BE2C (cell line): Measurements from ENCODE around the gene EXOC3L1.

ENCODE experiments used
- DNase-seq: peaks from one replicate; pipeline ENCODE4 v3.0.0-alpha.2; 2020
- H3K27me3 ChIP-seq: fragments of 250-450 bp; sonication (Bioruptor Pico); 2 replicates; pipeline ENCODE4 v1.5.1; 2020; ENCODE audit warnings: mild to moderate bottlenecking
- H3K36me3 ChIP-seq: fragments of 250-450 bp; sonication (Bioruptor Pico); 2 replicates; pipeline ENCODE4 v1.5.1; 2020; ENCODE audit warnings: mild to moderate bottlenecking
- H3K4me1 ChIP-seq: fragments of 250-450 bp; sonication (Bioruptor Pico); 2 replicates; pipeline ENCODE4 v1.5.1; 2020
- H3K4me3 ChIP-seq: 2 replicates; pipeline ENCODE4 v1.5.1; 2011; ENCODE audit warnings: low read depth, low read length
- H3K9me3 ChIP-seq: fragments of 250-450 bp; sonication (Bioruptor Pico); 2 replicates; pipeline ENCODE4 v1.5.1; 2020
- CTCF ChIP-seq: IDR thresholded peaks from 2 replicates; pipeline ENCODE4 v1.5.1; 2012; ENCODE audit warnings: mild to moderate bottlenecking, low read depth, low read length

EXOC3L1 gene

GRCh38 chr16:67235816-67236562 is 46.1 kb upstream of the EXOC3L1 start:
- Histone ChIP-seq H3K36me3 (peaks cover 17% of the 10 kb centered on the region), H3K4me3 (no peak overlapping the region), H3K4me1 (peaks cover 4% of the 10 kb centered on the region; the same call in 1 of the 2 replicates), H3K27me3 (no peaks in the 10 kb centered on the region), H3K9me3 (no peaks in the 10 kb centered on the region)
- no peak for TF ChIP-seq CTCF
- no peak for DNase-seq

- TF ChIP-seq CTCF, result no peak
- Histone ChIP-seq H3K27me3 (no peaks in the 10 kb centered on the region), H3K9me3 (no peaks in the 10 kb centered on the region), H3K36me3 (peaks cover 35% of the 10 kb centered on the region), H3K4me1 (peaks cover 4% of the 10 kb centered on the region; the same call in 1 of the 2 replicates), H3K4me3 (no peak overlapping the region)
- DNase-seq, result no peak
Observed at GRCh38 chr16:67234180-67234597, 44.3 kb upstream of the EXOC3L1 start.

- H3K4me3 ChIP-seq, result no peak overlapping the region
- no peaks in the 10 kb centered on the region for H3K9me3 ChIP-seq
- DNase-seq, result no peak
- TF ChIP-seq CTCF, result no peak
- H3K4me1 ChIP-seq, result peaks cover 4% of the 10 kb centered on the region; the same call in 1 of the 2 replicates
- H3K27me3 ChIP-seq, result no peaks in the 10 kb centered on the region
- peaks cover 41% of the 10 kb centered on the region for H3K36me3 ChIP-seq
Observed at GRCh38 chr16:67233596-67233995, 43.7 kb upstream of the EXOC3L1 start.

GRCh38 chr16:67230809-67231660 is 41.1 kb upstream of the EXOC3L1 start:
- H3K4me1 ChIP-seq, result peaks cover under 1% of the 10 kb centered on the region; the same call in 1 of the 2 replicates
- H3K9me3 ChIP-seq, result no peaks in the 10 kb centered on the region
- H3K36me3 ChIP-seq, result peaks cover 39% of the 10 kb centered on the region
- DNase-seq, result no peak
- no peak for TF ChIP-seq CTCF
- H3K27me3 ChIP-seq, result no peaks in the 10 kb centered on the region
- no peak overlapping the region for H3K4me3 ChIP-seq

- no peak overlapping the region for H3K4me3 ChIP-seq
- H3K27me3 ChIP-seq, result no peaks in the 10 kb centered on the region
- no peaks in the 10 kb centered on the region; the same call in 1 of the 2 replicates for H3K4me1 ChIP-seq
- DNase-seq, result no peak
- peaks cover 39% of the 10 kb centered on the region for H3K36me3 ChIP-seq
- H3K9me3 ChIP-seq, result no peaks in the 10 kb centered on the region
- no peak for TF ChIP-seq CTCF
Observed at GRCh38 chr16:67229906-67230808, 40.2 kb upstream of the EXOC3L1 start.
